CD4-positive, alpha-beta T cell treated with Interleukin-10 for 1 hour (primary cell): ENCODE results near the gene DMXL1.
"Not testable (repeated sequence)": the region's sequence is repeated elsewhere in the genome, so short reads cannot be mapped to it uniquely, and the experiment has no call there.

Source experiments
- DNase-seq: peaks from one replicate; pipeline ENCODE4 v3.0.0-alpha.2; 2020

DMXL1 gene

GRCh38 chr5:119131530-119132304 lies 60.8 kb downstream of the DMXL1 start:
- no peak for DNase-seq

- not testable (repeated sequence) for DNase-seq
These were observed 64.9 kb downstream of the DMXL1 start for GRCh38 chr5:119135743-119136142.

- no peak for DNase-seq
These were observed 65.9 kb downstream of the DMXL1 start for GRCh38 chr5:119136666-119137318.

- DNase-seq: no peak
These were observed 82.7 kb downstream of the DMXL1 start for GRCh38 chr5:119153629-119154028.

- DNase-seq: no peak
These were observed 87.3 kb downstream of the DMXL1 start for GRCh38 chr5:119158144-119158543.

- no peak for DNase-seq
These were observed 90.5 kb downstream of the DMXL1 start for GRCh38 chr5:119161430-119161829.

- no peak for DNase-seq
These were observed 95.1 kb downstream of the DMXL1 start for GRCh38 chr5:119166026-119166425.

- DNase-seq: no peak
These were observed 97.5 kb downstream of the DMXL1 start for GRCh38 chr5:119168401-119168800.

GRCh38 chr5:119171686-119172085 lies 100.8 kb downstream of the DMXL1 start:
- DNase-seq: no peak

- no peak for DNase-seq
These were observed 103.8 kb downstream of the DMXL1 start for GRCh38 chr5:119174578-119175163.

GRCh38 chr5:119176785-119177184 lies 105.9 kb downstream of the DMXL1 start:
- no peak for DNase-seq

- no peak for DNase-seq
These were observed 106.3 kb downstream of the DMXL1 start for GRCh38 chr5:119177226-119177625.

GRCh38 chr5:119178435-119178834 lies 107.5 kb downstream of the DMXL1 start:
- DNase-seq: no peak

GRCh38 chr5:119179857-119180641 lies 109.2 kb downstream of the DMXL1 start:
- no peak for DNase-seq

GRCh38 chr5:119185512-119185911 lies 114.6 kb downstream of the DMXL1 start:
- DNase-seq: not testable (repeated sequence)

GRCh38 chr5:119187776-119188529 lies 117.1 kb downstream of the DMXL1 start:
- peak; percentile 51 for DNase-seq

GRCh38 chr5:119190470-119191095 lies 119.7 kb downstream of the DMXL1 start:
- DNase-seq: no peak

- no peak for DNase-seq
These were observed 121.1 kb downstream of the DMXL1 start for GRCh38 chr5:119191944-119192343.

- DNase-seq: no peak
These were observed 129.9 kb downstream of the DMXL1 start for GRCh38 chr5:119200795-119201194.

- DNase-seq: no peak
These were observed 136.2 kb downstream of the DMXL1 start for GRCh38 chr5:119207105-119207504.

- DNase-seq: no peak
These were observed 141.1 kb downstream of the DMXL1 start for GRCh38 chr5:119212026-119212425.

GRCh38 chr5:119212676-119213075 lies 141.8 kb downstream of the DMXL1 start:
- no peak for DNase-seq
